Measurements from ENCODE around the gene TOR1AIP2. TPM values are rescaled to one million over a fixed set of nuclear protein-coding genes. Genes with fewer than 3 reads are reported as not detected.

The TOR1AIP2 gene
- total RNA-seq, 1 experiment from 2014 or later = 73.9 TPM

GRCh38 chr1:179911812-179912211, 34.2 kb upstream of the TOR1AIP2 start:
- H3K36me3 Mint-ChIP-seq (ENCODE audit: insufficient read depth in 1 of 3, low read depth in 3 of 3) = peaks cover 9 to 47% (median 29%) of the 10 kb centered on the region in 3 experiments; a peak in 6 of 7 replicates
- H3K27ac Mint-ChIP-seq = no peak overlapping the region
- Histone ChIP-seq H3K27me3 (ENCODE audit: insufficient read depth, low read length) (no peaks in the 10 kb centered on the region), H3K14ac (ENCODE audit: insufficient read depth, low read length) (no peak overlapping the region), H3K79me2 (ENCODE audit: insufficient read depth, low read length) (no peaks in the 10 kb centered on the region), H3K27ac (ENCODE audit: insufficient read length, low read depth, low read length) (no peak overlapping the region), H3K4ac (ENCODE audit: low read depth, low read length) (no peak overlapping the region), H4K20me1 (ENCODE audit: control insufficient read depth, insufficient read depth, insufficient read length) (no peaks in the 10 kb centered on the region), H3K18ac (ENCODE audit: insufficient read length, low read depth, low read length) (no peak overlapping the region), H2BK5ac (ENCODE audit: insufficient read length, low read length) (no peak overlapping the region), H3K56ac (ENCODE audit: insufficient read length, low read depth, low read length) (no peak overlapping the region), H2BK12ac (ENCODE audit: insufficient read length, low read depth, low read length) (no peak overlapping the region), H2AFZ (ENCODE audit: low read length) (no peak overlapping the region), H3K79me1 (ENCODE audit: insufficient read depth, low read depth, low read length, poor library complexity, severe bottlenecking) (no peaks in the 10 kb centered on the region), H3T11ph (ENCODE audit: low read length) (no peak overlapping the region), H2BK15ac (ENCODE audit: low read depth, low read length) (no peak overlapping the region), H2BK20ac (ENCODE audit: low read depth, low read length, poor library complexity, severe bottlenecking) (no peak overlapping the region), H3K9me3 (ENCODE audit: control insufficient read depth, low read depth, low read length) (no peaks in the 10 kb centered on the region), H3K4me1 (ENCODE audit: insufficient read depth, low read length) (no peaks in the 10 kb centered on the region), H3K4me2 (ENCODE audit: insufficient read depth, insufficient read length, low read length) (no peak overlapping the region), H3K9ac (ENCODE audit: extremely low read depth, insufficient read length, low read length) (no peak overlapping the region), H4K5ac (ENCODE audit: insufficient read length, low read depth, low read length) (no peak overlapping the region), H4K91ac (ENCODE audit: insufficient read length, low read depth, low read length) (no peak overlapping the region), H4K8ac (replicated peaks; ENCODE audit: insufficient read length, low read depth, low read length) (no peak overlapping the region), H2BK120ac (ENCODE audit: low read depth, low read length, poor library complexity, severe bottlenecking) (no peak overlapping the region), H2AK5ac (ENCODE audit: insufficient read length, low read length) (no peak overlapping the region), H3K23ac (ENCODE audit: insufficient read length, low read depth, low read length) (no peak overlapping the region), H3K23me2 (ENCODE audit: insufficient read length, low read depth, low read length, poor library complexity, severe bottlenecking) (no peaks in the 10 kb centered on the region)
- no CpG with 5 or more reads among the region's 3 CpGs for WGBS (ENCODE audit: extremely low coverage, insufficient read length, low lambda C conversion rate)
- TF ChIP-seq CTCF (conservative IDR thresholded peaks at IDR 0.05) = no peak
- H3K4me3 Mint-ChIP-seq = no peak overlapping the region
- no peaks in the 10 kb centered on the region for H3K9me3 Mint-ChIP-seq
- H3K27me3 Mint-ChIP-seq (ENCODE audit: low read depth) = no peaks in the 10 kb centered on the region
- DNase-seq = no peak
- H3K4me1 Mint-ChIP-seq = no peaks in the 10 kb centered on the region

Measured in H9 (cell line).